Subcutaneous preadipocyte (primary cell): Measurements from ENCODE around the gene FAM114A2. TPM values are rescaled to one million over a fixed set of nuclear protein-coding genes. Genes with fewer than 3 reads are reported as not detected.

Experiments
- total RNA-seq: library from RNA; depleted of rRNA; stranded (reverse); fragments of >200 nt; gene quantifications from 2 replicates; pipeline ENCODE4 v1.2.3, GENCODE V29; 2012

Gene FAM114A2
- total RNA-seq: 20.9 and 28.9 TPM in 2 replicates

DNA sequence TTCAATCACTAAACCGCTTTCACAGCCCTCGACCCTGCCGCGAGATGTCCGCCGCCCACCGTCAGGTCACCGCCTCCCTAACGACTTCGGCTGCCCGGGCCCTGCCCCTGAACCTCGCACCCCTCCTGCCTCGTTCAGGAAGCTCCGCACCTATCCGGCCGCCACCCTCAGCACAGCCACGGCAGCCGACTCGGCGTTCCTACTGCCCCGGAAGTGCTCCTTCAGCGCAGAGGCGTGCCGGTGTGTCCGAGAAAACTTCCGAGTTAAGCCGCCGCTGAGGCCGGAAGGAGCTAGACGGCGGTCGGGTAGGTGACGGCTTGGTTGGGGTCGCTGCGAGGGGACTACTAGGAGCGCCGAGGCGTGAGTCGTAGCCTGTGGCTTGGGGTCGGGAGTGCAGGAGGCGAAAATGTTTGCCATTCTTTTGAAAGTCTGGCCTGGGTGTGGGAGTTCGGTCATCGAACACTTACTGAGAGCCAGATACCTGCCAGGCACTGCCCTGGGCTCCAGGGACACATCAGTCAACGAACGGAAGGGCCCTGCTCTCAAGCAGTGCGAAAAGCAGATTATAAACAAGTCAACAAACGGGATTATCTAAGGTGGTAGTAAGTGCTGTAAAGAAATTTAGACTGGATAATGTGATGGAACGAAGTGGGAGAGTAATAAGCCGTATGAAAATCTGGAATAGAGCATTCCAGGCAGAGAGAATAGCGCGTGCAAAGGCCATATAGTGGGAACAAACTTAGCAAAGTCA, at the start of gene FAM114A2, which contains the start of gene MFAP3:
FAM114A2 (minus strand) TSS at position 204 of the 751 bp plus-strand sequence. CDS start 3,957 bp downstream, outside the sequence.
MFAP3 (plus strand) TSS at position 261 of the 751 bp plus-strand sequence. CDS start 10,756 bp downstream, outside the sequence.

Other genes with a start within 250 kb of the FAM114A2 start
- 48.9 and 60.8 TPM in 2 replicates for gene MFAP3, start 57 bp upstream of the FAM114A2 start, total RNA-seq
- gene GALNT10, start 151.8 kb upstream of the FAM114A2 start, total RNA-seq: 12.1 and 24.8 TPM in 2 replicates